UCSD-AML1 (cell line): Measurements from ENCODE around the gene CCDC68.

ENCODE experiments used
- DNase-seq: peaks from one replicate; lab custom pipeline; 2025; ENCODE audit not compliant: unreplicated experiment; lab: John Stamatoyannopoulos, UW

CCDC68 gene

DNA sequence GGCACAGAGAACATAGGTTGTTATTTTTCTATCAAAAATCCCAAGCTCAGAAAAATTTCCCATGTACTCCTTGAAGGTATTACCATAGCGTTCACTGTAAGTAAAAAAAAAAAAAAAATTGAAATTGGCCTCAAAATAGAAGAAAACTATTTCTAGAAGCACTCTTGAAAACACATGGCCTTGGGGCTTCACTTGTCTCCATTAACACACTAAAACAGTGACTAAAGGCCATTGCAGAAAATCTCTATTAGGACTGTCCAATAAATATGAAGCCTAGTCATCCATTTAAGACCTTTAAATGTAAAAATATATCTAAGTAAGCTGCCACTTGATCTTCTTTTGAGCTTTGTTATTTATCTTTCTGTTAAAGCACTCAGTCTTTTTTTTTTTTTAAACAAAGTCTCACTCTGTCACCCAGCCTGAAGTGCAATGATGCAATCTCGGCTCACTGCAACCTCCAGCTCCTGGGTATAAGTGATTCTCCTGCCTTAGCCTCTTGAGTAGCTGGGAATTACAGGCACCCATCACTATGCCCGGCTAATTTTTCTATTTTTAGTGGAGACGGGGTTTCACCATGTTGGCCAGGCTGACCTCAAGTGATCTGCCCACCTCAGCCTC, 35.8 kb downstream of the CCDC68 start:
- DNase-seq = no peak

DNA sequence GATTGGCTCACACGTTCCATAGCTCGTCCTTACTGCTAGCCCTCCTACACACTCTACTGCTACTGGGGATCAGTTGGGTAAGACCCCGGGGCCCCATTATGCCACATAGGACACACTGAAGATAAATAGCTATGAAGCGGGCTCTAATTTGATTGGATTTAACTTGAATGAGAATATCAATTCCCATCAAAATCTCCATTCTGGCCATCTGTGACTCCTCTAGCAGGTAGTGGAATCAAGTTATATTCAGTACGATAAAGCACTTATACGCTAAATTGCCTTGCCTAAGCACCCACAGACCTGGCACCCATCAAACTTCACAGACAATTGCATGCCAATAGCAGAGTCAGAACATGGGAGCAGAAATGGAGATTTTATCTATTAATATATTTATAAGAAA, 39.8 kb downstream of the CCDC68 start:
- DNase-seq = no peak

DNA sequence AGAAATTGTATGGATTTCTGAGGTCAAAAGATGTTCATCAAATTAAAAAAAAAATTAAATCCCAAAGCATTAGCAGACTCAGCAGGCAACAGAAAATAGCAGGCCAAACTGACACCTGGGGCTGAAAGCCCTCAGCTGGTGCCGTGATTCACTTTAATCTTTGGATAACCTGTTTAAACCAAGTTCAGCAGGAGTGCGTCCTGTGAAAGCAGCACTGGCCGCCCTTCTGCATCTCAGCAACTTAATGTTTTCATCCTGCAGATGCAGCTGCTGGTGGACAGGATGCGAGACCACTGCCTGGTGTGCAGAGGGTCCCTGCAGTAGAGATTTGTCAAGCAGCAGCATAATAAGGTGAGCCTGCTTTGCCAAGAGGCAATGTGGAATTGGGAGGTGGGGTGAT, 41.2 kb downstream of the CCDC68 start:
- no peak for DNase-seq

DNA sequence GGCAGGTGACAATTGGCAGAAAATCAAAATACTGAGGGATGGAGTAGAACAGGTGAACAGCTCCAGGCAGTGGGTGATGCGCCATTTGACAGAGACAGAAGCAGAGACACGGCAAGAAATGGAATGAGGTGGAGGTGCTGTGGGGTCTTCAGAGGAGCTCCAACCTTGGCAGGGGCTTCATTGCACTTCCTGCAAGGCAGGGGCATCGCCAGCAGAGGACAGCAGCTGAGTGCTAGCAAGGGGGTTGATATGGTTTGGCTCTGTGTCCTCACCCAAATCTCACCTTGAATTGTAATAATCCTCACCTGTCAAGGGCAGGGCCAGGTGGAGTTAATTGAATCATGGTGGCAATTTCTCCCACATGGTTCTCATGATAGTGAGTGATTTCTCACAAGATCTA, 42.8 kb downstream of the CCDC68 start:
- DNase-seq = no peak

DNA sequence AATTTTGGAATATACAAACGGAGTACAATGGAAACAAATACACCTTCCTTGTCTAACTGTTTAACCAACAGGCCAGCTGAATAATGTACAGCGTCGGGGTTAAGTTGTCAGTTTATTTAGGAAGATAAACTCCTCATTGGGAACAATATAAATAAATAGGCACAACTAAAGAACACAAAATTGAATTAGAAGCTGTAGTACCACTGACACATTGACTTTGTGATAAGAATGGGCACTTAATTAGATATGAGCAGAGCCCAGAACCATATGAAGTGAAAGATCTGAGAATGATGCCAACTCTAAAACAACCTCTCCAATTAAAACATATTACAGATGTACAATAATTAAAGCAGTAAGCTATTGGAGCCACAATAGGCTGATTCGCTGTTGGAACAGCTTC, 44.4 kb downstream of the CCDC68 start:
- no peak for DNase-seq

DNA sequence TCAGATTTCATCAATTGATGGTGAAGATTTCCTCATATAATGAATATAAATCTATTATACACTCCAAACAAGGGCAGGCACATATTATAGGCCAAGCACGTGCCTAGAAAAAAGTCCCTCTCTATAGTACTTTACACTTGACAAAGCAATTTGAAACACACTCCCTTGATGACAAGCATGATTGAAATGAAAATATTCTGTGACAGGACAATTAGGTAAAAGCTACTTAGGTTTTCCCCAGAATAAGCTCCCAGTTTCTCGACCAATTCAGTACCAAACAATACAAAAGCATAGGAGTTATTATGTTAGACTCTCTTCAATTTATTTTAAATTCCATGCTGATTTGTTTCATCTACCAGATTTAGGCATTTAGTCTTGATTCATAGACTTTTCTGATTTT, 47.7 kb downstream of the CCDC68 start:
- DNase-seq = no peak

DNA sequence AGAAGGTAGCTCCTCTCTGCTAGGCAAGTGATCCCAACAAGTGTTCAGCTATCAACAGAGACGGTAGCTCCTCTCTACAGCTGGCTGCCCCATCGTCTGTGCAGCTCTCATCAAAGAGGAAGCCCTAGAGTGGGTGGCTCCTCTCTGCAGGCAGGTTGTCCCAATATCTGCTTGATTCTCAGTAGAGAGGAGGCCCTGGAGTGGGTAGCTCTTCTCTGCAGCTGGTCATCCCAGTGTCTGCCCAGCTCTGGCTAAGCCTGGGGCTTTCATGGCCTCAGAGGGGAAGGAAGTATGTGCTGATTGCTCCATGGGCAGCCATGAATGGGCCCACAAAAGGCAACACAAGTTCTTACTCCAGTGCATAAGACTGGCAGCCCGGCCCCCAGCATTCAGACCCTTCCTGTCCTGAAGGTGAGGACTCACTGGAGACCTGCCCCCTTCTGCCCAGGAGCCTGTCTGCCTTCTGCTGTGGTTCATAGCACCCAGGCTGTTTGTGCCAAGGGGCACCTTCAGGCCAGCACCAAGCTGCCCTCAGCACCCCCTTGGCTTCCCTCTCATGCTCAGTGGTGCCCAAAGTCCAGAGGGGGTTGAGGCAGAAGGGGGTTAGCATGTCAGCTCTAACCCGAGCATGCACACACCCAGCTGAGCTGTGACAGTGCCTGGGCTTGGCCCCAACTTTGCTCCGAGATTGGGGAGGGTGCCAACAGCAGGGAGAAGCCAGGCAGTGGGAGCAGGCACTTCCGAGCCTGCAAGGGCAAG, 48.9 kb downstream of the CCDC68 start:
- DNase-seq = no peak

DNA sequence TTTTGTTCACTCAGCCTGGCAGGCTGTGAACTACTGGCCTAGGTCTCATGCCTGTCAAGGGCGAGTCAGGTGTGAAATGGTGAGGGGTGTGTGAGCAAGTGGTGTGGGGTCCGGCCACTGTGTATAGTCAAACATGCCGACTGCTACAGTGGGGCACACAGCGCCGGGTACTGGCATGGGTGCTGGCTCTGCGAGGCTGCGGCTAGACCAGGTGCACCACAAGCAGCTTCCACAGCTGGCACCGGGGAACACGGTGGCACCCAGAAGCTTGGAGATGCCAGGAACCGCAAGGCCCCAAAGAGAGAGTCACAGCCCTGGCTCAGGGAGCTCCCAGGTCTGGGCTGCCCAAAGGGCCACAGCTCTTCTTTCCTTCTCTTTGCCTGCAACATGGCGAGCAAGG, 49.7 kb downstream of the CCDC68 start:
- DNase-seq = no peak

DNA sequence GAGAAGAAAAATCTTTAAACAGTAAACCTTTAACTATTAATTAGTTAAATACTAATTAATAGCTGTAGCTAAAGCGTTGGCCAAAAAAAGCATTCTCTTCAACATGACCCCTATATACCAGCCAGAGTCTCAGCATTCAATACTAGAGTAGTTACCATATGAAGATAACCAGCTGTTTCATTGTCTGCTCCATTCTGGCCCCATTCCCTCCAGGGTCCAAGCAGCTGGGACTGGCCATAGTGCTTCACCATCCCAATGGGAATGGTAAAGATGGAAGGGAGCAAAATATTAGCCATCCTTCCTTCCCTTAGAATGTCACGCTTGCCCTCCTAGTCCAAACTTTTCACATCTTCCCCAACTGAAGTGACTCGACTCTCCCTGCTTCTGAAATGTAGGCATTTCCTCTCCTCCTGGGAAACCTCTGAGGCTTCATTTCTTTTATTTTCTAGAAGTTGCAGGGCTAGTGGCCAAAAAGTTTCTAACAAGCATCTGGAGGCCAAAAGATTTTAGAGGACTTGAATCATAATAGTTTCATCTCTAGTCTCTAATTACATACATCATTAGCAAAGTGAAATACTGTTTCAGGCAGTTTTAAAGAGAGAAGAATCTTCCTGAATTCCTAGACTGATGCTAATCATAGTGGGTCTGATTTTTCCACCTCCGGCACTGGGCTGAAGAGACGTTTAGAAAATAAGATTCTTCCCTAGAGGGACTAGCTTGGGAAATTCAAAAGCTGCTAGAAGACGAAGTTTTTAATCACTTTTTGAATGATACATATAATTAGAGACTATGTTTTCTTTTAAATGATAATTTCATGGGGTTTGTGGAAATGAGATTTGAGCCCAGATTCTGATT, 52.7 kb downstream of the CCDC68 start:
- no peak for DNase-seq

DNA sequence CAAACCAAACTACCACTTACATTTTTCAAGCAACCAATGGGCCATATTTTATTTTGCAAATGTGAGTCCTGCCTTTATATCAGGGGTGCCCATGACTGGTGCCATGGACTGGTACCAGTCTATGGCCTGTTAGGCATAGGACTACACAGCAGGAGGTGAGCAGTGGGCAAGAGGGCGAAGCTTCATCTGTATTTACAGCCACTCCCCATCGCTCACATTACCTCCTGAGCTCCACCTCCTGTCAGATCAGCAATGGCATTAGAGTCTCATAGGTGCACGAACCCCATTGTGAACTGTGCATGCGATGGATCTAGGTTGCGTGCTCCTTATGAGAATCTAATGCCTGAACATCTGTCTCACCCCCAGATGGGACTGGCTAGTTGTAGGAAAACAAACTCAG, 53.6 kb downstream of the CCDC68 start:
- no peak for DNase-seq

DNA sequence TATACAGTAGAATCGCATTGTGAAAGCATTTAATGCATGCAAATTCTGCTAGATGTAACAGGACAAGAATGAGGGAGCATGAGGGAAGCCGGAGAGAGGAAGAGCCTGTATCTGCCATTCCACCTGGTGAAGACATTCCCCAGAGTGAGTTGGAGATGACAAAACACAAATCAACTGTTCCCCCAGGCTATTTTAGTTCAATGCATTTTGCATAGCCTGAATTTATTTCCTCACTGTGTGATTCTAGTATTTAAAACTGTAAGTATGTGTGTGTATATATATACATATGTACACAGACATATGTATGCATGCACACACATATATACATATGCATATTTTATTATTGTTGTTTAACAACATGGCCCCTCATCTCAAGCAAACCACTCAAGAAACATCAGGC, 54.7 kb downstream of the CCDC68 start:
- DNase-seq = no peak

DNA sequence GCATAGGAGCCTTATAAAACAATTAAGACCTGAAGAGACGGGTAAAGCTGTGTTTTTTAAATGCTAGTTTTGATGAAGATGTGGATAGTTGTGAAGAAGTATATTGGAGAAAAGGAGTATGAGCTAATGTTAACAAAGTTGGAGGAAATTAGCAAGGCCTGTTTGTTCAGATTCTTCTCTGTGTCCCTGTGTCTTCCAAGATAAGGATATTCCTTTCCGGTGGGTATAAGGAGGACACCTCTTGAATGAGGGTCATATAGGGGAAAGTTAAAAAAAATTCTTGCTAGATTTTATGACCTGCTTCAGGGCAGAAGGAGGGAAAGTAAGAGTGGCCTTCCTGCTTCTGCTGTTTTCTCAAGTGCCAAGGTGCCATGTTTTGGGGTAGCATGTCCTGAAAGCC, 59.0 kb downstream of the CCDC68 start:
- DNase-seq = no peak

DNA sequence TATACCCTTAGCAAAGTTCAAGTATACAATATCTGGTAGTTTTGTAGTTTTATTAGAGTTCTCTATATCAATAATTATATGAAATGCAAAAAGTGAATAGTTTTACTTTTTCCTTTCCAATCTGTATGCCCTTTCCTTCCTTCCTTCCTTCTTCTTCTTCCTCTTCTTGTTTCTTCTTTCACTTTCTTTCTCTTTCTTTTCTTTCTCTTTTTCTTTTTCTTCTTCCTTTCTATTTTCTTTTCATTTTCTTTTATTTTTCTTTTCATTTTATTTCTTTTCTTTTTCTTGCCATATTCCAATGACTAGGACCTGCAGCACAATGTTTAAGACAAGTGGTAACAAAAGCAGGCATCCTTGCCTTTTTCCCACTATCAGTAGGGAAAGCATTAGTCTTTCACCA, 59.8 kb downstream of the CCDC68 start:
- DNase-seq = no peak

DNA sequence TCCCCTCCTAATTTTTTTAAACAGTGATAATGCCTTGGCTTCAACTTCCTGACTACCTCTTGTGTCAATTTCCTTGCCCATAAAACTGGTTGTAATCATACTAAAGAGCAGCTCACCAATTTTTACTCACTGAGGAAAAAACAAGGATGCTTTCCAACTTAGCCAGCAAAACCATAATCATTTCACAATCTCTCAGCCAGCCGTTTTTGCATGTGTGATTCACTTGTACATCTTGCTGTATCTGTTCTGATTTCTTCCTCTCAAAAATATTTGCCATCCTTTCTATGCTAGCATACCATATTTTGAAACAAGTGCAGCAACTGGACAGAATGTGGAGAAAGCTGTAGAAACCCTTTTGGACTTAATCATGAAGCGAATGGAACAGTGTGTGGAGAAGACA, 70.3 kb downstream of the CCDC68 start:
- no peak for DNase-seq

DNA sequence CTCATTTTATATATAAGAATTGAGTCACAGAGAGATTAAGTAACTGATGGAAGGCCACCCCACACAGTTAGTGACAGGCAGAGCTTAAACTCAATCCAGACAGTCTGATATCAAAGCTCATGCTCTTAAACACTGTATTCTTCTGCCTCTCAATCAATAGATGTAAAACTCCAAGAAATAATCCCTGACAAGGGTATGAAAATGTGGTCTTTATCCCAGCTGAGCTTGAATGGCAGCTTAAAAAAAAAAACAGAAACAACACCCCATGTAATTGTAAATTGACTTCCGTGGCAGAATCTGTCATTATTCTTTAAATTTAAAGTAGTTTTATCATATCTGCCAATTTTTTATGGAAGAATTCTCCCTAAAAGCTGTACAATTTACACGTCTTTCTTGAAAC, 70.9 kb downstream of the CCDC68 start:
- no peak for DNase-seq

DNA sequence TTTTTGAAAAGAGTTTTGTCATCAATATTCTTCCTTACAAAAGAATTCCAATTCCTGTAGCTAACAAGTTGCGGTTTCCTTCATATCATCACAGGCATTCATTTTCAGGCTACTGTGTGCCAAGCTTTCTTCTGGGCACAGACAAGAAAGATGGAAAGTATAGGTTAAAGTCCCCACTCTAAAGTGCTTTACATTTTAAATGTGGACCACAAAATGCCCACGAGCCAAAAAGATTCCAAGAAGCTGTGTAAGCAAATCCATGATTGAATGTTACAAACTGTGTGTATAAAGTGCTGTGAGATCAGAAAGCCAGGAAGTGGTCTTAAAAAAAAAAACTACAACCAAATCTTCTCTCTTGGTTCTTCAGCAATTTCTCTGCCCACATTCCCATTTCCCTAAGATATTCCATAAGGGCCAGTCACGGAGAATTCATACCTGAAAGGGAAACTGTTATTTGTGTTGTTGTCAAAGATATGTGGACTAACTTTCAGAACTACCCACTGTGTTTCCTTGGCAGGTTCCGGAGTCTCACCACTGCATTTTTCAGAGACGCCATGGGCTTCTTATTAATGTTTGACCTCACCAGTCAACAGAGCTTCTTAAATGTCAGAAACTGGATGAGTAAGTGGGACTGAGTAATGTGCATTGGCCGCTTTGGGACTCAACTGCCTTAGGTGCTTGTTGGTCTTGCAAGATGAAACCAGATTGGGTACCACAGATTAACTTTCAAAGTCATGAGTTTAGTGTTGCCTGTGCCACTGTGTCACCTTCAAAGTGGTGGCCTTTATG, 75.3 kb downstream of the CCDC68 start:
- DNase-seq = no peak

DNA sequence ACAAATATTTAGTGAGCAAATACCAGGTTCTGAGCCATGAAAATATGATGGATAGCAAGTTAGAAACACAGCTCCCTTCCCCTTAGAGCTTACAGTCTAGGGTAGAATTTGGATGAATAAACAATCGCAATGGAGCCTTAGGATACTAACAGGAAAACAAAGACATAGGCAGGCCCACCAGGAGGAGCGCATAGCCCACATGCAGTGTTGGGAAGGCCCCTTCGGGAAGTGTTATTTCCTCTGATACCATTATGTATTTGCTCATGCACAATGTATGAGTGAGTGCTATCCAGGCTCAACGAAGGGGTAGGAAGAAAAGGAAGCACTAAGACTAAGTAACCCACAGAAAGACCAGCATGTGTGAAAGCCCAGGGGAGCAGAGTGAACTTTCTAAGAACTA, 76.9 kb downstream of the CCDC68 start:
- DNase-seq = no peak

DNA sequence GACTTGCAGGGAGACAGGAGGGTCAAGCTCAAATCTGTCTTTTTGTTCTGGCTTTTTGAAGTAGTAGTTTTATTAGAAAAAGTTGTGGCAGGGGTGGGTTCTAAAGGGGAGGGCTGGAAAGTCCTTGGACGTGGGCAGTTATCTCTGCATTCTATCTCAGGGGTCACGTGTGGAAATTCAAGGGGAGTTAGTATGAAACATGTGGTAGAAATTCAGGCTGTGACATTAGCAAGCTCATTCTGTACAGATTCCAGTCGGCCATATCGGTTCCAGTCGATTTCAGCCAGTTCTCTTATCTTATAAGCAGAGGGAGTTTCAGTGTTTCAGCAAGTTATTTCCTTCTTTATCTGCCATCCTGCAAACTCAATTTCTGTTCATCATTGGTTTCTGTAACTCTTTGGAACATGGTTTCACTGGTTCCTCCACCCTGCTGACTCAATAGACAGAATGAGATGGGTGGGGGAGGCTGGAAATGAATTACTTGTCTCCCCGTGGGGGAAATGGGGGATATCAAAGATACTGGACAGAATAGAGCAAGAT, 78.0 kb downstream of the CCDC68 start:
- DNase-seq = no peak

DNA sequence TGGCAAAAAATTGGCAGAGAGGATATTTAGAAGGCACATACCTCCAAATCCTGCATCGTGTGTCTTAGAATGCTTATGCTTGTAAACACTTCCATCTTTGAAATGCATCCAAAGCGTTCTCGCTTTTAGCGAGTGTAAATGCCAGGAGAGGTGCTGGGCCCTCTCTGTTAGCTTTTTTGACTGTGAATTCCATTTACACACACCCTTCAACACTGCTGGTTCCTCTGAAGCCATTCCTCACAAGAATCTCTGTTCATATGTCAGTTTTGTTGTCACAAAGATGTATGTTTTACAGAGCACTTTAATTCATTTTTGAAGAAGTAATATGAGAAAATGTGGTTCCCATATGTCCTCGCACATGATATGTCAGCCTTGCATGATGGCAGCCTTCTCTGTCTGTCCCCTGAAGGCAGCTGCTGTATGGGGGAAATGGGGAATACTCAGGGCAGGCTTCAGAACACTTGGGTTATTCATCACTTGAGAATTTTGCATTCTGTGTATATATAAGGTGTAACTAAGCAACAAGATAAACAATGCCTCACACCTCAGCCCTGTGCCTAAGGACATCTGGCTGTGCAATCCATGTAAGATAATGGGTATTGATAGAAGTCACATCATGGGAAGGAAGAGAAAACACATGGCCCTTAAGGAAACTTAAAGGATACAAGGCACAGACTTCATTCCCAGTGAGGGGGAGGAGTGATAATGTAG, 78.7 kb downstream of the CCDC68 start:
- DNase-seq = no peak

DNA sequence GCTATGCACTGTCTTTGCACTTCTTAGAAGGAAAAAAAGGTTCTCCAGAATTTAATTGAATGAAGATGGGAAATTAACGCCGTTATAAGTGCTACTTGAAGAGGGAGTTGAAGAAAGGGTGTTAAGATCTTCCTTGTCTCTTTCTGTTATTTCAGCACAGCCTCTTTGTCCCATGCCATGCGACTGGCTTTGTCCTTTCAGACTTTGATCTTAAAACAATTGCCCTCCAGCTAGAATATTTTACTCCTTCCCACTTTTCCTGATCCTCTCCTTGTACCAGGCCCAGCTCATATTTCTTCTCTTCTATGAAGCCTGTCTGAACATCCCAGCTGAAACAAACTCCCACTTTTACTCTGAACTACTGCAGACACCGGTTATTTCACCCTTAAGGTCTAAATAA, 79.6 kb downstream of the CCDC68 start:
- DNase-seq = no peak
